Measurements from ENCODE around the gene GPRC5C.
"Not testable (repeated sequence)": the region's sequence is repeated elsewhere in the genome, so short reads cannot be mapped to it uniquely, and the experiment has no call there.

The GPRC5C gene

GRCh38 chr17:74404789-74405188 is 27.1 kb upstream of the GPRC5C start:
- no peak overlapping the region for H3K27ac ChIP-seq
- TF ChIP-seq, protein P1, sequence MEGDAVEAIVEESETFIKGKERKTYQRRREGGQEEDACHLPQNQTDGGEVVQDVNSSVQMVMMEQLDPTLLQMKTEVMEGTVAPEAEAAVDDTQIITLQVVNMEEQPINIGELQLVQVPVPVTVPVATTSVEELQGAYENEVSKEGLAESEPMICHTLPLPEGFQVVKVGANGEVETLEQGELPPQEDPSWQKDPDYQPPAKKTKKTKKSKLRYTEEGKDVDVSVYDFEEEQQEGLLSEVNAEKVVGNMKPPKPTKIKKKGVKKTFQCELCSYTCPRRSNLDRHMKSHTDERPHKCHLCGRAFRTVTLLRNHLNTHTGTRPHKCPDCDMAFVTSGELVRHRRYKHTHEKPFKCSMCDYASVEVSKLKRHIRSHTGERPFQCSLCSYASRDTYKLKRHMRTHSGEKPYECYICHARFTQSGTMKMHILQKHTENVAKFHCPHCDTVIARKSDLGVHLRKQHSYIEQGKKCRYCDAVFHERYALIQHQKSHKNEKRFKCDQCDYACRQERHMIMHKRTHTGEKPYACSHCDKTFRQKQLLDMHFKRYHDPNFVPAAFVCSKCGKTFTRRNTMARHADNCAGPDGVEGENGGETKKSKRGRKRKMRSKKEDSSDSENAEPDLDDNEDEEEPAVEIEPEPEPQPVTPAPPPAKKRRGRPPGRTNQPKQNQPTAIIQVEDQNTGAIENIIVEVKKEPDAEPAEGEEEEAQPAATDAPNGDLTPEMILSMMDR (IDR thresholded peaks at IDR 0.05) = no peak
- no peaks in the 10 kb centered on the region for H3K79me2 ChIP-seq
- H3K27me3 ChIP-seq (ENCODE audit: control insufficient read depth, insufficient read depth, low read length) = no peaks in the 10 kb centered on the region
- H2AFZ ChIP-seq = no peak overlapping the region
- peaks cover 4% of the 10 kb centered on the region for H3K4me1 ChIP-seq
- H3K4me3 ChIP-seq (ENCODE audit: low read depth, low read length) = no peak overlapping the region
- H3K9ac ChIP-seq = no peak overlapping the region
- no peaks in the 10 kb centered on the region for H3K9me3 ChIP-seq (ENCODE audit: control insufficient read depth, low read length)
- H3K4me2 ChIP-seq (ENCODE audit: low read length) = no peak overlapping the region
- H3K36me3 ChIP-seq (ENCODE audit: control insufficient read depth, insufficient read depth, low read length) = no peaks in the 10 kb centered on the region

DNA sequence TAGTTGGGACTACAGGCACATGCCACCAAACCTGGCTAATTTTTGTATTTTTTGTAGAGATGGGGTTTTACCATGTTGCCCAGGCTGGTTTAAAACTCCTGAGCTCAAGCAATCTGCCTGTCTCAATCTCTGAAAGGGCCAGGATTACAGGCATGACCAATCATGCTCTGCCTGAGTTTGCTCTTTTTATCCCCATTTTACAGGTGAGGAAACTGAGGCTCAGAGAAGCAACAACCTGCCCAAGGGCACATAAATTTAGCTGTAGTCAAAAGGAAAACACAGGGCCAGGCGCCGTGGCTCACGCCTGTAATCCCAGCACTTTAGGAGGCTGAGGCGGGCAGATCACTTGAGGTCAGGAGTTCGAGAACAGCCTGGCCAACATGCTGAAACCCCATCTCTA is 26.6 kb upstream of the GPRC5C start:
- H3K4me1 ChIP-seq; H3K79me2 ChIP-seq; H3K4me3 ChIP-seq (ENCODE audit: low read depth, low read length); H2AFZ ChIP-seq; H3K4me2 ChIP-seq (ENCODE audit: low read length); H3K36me3 ChIP-seq (ENCODE audit: control insufficient read depth, insufficient read depth, low read length); H3K27ac ChIP-seq; H3K27me3 ChIP-seq (ENCODE audit: control insufficient read depth, insufficient read depth, low read length); H3K9me3 ChIP-seq (ENCODE audit: control insufficient read depth, low read length); H3K9ac ChIP-seq: not testable (repeated sequence)

GRCh38 chr17:74407384-74407783 is 24.5 kb upstream of the GPRC5C start:
- H3K36me3 ChIP-seq (ENCODE audit: control insufficient read depth, insufficient read depth, low read length) = no peaks in the 10 kb centered on the region

DNA sequence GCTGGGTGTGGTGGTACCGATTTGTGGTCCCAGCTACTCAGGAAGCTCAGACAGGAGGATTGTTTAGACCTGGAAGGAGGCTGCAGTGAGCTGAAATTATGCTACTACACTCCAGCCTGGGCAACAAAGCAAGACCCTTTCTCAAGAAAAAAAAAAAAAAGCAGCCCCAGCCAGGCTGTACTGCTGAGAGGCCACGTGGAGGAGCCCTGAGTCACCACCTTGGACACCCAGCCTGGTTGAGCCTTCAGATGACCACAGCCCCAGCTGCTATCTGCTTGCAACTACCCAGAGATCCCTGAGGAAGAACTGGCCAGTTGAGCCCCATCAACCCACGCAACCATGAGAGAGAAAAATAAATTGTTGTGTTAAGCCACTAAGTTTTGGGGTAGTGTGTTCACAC is 23.6 kb upstream of the GPRC5C start:
- Histone ChIP-seq H3K9me3 (ENCODE audit: control insufficient read depth, low read length) (no peaks in the 10 kb centered on the region), H3K27ac (no peak overlapping the region)

More at GRCh38 chr17:74407384-74407783, 24.5 kb upstream of the GPRC5C start:
- Histone ChIP-seq H3K27ac (no peak overlapping the region), H3K4me1 (peaks cover 4% of the 10 kb centered on the region), H2AFZ (no peak overlapping the region), H3K27me3 (ENCODE audit: control insufficient read depth, insufficient read depth, low read length) (no peaks in the 10 kb centered on the region), H3K9me3 (ENCODE audit: control insufficient read depth, low read length) (no peaks in the 10 kb centered on the region), H3K4me2 (ENCODE audit: low read length) (no peak overlapping the region), H3K9ac (no peak overlapping the region), H3K4me3 (ENCODE audit: low read depth, low read length) (no peak overlapping the region), H3K79me2 (no peaks in the 10 kb centered on the region)
- TF ChIP-seq, protein P1 (IDR thresholded peaks at IDR 0.05) = no peak

DNA sequence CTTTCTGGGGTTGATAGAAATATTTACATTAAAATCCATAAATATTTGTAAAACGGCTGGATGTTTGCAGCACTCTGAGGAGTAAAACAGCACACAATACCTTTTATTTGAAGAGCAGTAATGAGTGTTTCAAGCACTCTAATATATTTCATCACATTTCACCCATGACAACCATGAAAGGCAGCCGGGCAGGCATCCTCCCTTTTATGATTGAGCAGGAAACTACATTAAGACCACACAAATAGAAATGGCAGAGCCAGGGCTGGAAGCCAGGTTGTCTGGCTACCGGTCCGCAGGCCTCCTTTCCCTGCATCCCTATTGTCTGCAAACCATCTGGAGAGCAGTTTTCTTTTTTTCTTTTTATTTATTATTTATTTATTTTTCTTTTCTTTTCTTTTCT is 23.1 kb upstream of the GPRC5C start:
- Histone ChIP-seq H3K36me3 (ENCODE audit: control insufficient read depth, insufficient read depth, low read length) (no peaks in the 10 kb centered on the region), H3K4me2 (ENCODE audit: low read length) (no peak overlapping the region), H3K27ac (no peak overlapping the region), H2AFZ (no peak overlapping the region), H3K4me1 (no peaks in the 10 kb centered on the region), H3K9me3 (ENCODE audit: control insufficient read depth, low read length) (no peaks in the 10 kb centered on the region), H3K79me2 (no peaks in the 10 kb centered on the region), H3K4me3 (ENCODE audit: low read depth, low read length) (no peak overlapping the region), H3K9ac (no peak overlapping the region), H3K27me3 (ENCODE audit: control insufficient read depth, insufficient read depth, low read length) (no peaks in the 10 kb centered on the region)
- TF ChIP-seq, protein P1 (IDR thresholded peaks at IDR 0.05) = no peak

More for the DNA sequence above, 23.6 kb upstream of the GPRC5C start:
- Histone ChIP-seq H3K4me2 (ENCODE audit: low read length) (no peak overlapping the region), H3K4me3 (ENCODE audit: low read depth, low read length) (no peak overlapping the region), H3K4me1 (peaks cover 4% of the 10 kb centered on the region), H3K9ac (no peak overlapping the region), H3K36me3 (ENCODE audit: control insufficient read depth, insufficient read depth, low read length) (no peaks in the 10 kb centered on the region), H2AFZ (no peak overlapping the region), H3K27me3 (ENCODE audit: control insufficient read depth, insufficient read depth, low read length) (no peaks in the 10 kb centered on the region), H3K79me2 (no peaks in the 10 kb centered on the region)
- TF ChIP-seq, protein P1 (IDR thresholded peaks at IDR 0.05) = no peak

Data from parathyroid adenoma (tissue), 2 donors.